Spinal cord (tissue), 10 donors: ENCODE data around the gene ID3. TPM values are rescaled to one million over a fixed set of nuclear protein-coding genes. Genes with fewer than 3 reads are reported as not detected.

Source experiments
- DNase-seq, 6 donors: peaks; one replicate each; pipeline versions ENCODE4 v3.0.0 to v3.0.0-alpha.2; 2013 to 2015; ENCODE audit warnings: low spot score in 6 of 6, low read depth in 4 of 6
- H3K27ac ChIP-seq: one replicate; pipeline ENCODE4 v1.5.1; 2013; ENCODE audit warnings: low read depth, low read length, control low read depth
- H3K27me3 ChIP-seq: one replicate; pipeline ENCODE4 v1.6.1; 2013; ENCODE audit warnings: low read length; ENCODE audit not compliant: control insufficient read depth, insufficient read depth
- H3K36me3 ChIP-seq: one replicate; pipeline ENCODE4 v1.6.1; 2013; ENCODE audit warnings: low read length; ENCODE audit not compliant: control insufficient read depth, insufficient read depth
- H3K4me1 ChIP-seq: one replicate; pipeline ENCODE4 v1.6.1; 2013; ENCODE audit warnings: low read length; ENCODE audit not compliant: control insufficient read depth, insufficient read depth
- H3K4me3 ChIP-seq: one replicate; pipeline ENCODE4 v1.5.1; 2013; ENCODE audit warnings: low read depth, low read length, control low read depth
- H3K9me3 ChIP-seq: one replicate; pipeline ENCODE4 v1.6.1; 2013; ENCODE audit warnings: low read length; ENCODE audit not compliant: control insufficient read depth, insufficient read depth
- WGBS: methylation state at CpG from one replicate; pipeline ENCODE4 v1.1.5; 2013; ENCODE audit warnings: missing lambda C conversion rate; ENCODE audit not compliant: insufficient coverage; 5-methylcytosine and 5-hydroxymethylcytosine counted together
- polyA plus RNA-seq, 2 donors: library from polyadenylated mRNA; unstranded; fragments of 120-200 nt; gene quantifications; one replicate each; pipeline ENCODE4 v1.2.1, GENCODE V29; 2013; ENCODE audit not compliant: insufficient read length in 2 of 2
- total RNA-seq, 2 donors: library from RNA; depleted of rRNA in 1 of 2; stranded (reverse); fragments of 120-200 nt in 1 of 2; fragments of >200 nt in 1 of 2; gene quantifications; one replicate each; pipeline versions ENCODE4 v1.2.3 to v1.2.4, GENCODE V29; 2013 to 2014
- donor health status: healthy.

ID3 gene
- total and polyA plus RNA-seq, 4 donors, result 120 to 356 (median 200) TPM

- Histone ChIP-seq H3K4me3 (no peak overlapping the region), H3K27me3 (peaks cover 2% of the 10 kb centered on the region), H3K36me3 (no peaks in the 10 kb centered on the region), H3K4me1 (peaks cover 52% of the 10 kb centered on the region), H3K27ac (peak overlapping the region; percentile 20), H3K9me3 (no peaks in the 10 kb centered on the region)
- 68% methylated on average over 5 of the region's 6 CpGs for WGBS
- no peak for DNase-seq
Measured at GRCh38 chr1:23566304-23566703, 7.0 kb upstream of the ID3 start.

DNA sequence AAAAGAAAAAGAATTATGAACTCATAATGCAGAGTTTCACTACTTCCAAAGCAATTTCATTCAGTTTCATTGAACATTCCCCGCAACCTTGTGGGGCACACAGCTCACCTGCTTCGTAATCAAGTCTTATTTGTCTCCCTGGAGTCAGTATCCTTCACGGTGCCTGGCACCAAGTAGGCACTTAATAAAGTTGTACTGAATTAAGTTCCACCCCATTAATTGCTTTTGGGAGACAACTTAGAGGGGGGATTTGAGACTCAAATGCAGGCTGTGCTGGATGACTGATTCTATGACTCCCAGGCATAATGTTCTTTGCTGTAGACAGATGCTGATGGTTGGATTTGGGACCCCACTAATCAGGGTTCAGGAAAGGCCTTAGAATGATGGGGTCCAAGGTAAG is 6.5 kb upstream of the ID3 start:
- DNase-seq, result peak in 1 of 6 donors; percentile 82
- Histone ChIP-seq H3K36me3 (no peaks in the 10 kb centered on the region), H3K27ac (peak overlapping the region; percentile 20), H3K4me1 (peaks cover 52% of the 10 kb centered on the region), H3K4me3 (no peak overlapping the region), H3K9me3 (no peaks in the 10 kb centered on the region), H3K27me3 (peaks cover 2% of the 10 kb centered on the region)
- 69% methylated on average over 2 of the region's 3 CpGs for WGBS

GRCh38 chr1:23564529-23565122 is 5.3 kb upstream of the ID3 start:
- Histone ChIP-seq H3K9me3 (no peaks in the 10 kb centered on the region), H3K36me3 (no peaks in the 10 kb centered on the region), H3K27me3 (peaks cover 9% of the 10 kb centered on the region), H3K4me1 (peaks cover 61% of the 10 kb centered on the region), H3K27ac (peak overlapping the region; percentile 97), H3K4me3 (no peak overlapping the region)
- DNase-seq, result no peak
- WGBS, result 54% methylated on average over 6 of the region's 10 CpGs

DNA sequence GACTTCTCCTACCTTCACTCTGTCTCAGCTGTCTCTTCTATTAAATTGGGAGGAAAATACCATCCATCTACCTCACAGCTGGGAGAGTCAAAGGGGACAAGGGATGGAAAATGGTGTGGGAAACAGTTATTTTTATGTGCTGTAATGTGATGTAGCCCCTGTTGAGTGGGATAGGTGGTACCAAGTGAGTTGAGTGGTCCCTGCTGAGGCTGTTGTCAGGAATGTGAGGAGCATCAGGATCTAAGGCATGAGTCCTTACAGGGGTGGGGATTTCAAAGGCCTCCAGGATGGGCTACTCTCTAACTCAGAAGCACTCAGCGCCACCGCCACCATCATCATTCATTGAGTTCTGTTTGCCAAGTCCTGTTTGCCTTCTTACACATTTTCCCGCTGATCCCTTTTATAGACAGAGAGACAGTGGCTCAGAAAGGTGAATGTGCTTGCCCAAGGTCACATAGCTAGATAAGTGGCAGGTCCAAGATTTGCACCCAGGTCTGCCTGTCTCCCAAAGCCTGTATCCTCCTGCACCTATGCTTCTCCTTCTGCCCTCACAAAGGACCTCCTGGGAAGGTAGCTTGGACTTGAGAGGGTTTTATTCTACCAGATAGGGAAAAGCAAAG is 4.6 kb upstream of the ID3 start:
- Histone ChIP-seq H3K36me3 (no peaks in the 10 kb centered on the region), H3K27me3 (peaks cover 17% of the 10 kb centered on the region), H3K27ac (peak overlapping the region; percentile 97), H3K4me3 (no peak overlapping the region), H3K9me3 (no peaks in the 10 kb centered on the region), H3K4me1 (peaks cover 64% of the 10 kb centered on the region)
- 89% methylated on average over 2 of the region's 3 CpGs for WGBS
- DNase-seq, result no peak

GRCh38 chr1:23563003-23563402 is 3.7 kb upstream of the ID3 start:
- H3K4me1 ChIP-seq, result peaks cover 68% of the 10 kb centered on the region
- no peak for DNase-seq
- peaks cover 5% of the 10 kb centered on the region for H3K36me3 ChIP-seq
- peaks cover 26% of the 10 kb centered on the region for H3K27me3 ChIP-seq
- H3K4me3 ChIP-seq, result no peak overlapping the region
- no peaks in the 10 kb centered on the region for H3K9me3 ChIP-seq
- WGBS, result 29% methylated on average over 1 of the region's 9 CpGs
- peak overlapping the region; percentile 97 for H3K27ac ChIP-seq

DNA sequence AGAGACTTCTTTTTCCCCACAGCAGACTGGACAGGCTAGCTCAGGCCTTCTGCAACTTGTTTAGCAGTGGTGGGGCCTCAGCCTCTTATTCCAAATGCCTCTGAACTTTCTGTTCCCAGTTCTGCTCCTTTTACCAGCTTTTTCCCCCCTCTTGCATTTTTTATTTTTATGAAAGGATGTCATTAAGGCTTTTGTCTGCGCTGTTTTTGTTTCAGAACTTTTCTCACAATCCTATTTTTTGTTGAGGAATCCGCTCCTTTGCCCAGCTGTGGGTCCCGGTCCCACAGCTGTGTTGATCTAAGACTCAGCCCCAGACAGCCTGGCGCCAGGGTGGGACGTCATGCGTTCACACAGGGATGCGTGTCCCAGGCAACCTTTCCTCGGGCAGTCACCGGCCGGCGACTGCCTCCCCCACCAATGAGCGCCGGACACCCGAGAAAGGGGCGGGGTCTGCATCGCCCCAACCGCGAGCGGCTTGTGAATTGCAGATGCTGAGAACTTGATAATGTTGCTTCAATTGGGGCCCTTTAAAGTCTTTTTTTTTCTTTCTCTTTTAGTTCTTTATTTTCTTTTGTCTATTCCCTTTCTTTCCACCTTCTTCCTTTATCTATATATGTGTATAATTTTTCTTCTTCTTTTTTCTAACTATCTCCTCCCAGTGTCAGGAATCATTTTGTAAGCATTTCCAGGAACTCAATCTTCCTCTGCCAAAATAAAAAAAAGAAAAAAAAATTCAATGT is 3.0 kb upstream of the ID3 start:
- peaks cover 26% of the 10 kb centered on the region for H3K27me3 ChIP-seq
- H3K4me3 ChIP-seq, result peak overlapping the region; percentile 1
- 3% methylated on average over 16 of the region's 19 CpGs for WGBS
- no peaks in the 10 kb centered on the region for H3K9me3 ChIP-seq
- DNase-seq, result peak; percentile 74 to 96 (median 84)
- peaks cover 6% of the 10 kb centered on the region for H3K36me3 ChIP-seq
- peaks cover 63% of the 10 kb centered on the region for H3K4me1 ChIP-seq
- peak overlapping the region; percentile 97 for H3K27ac ChIP-seq

GRCh38 chr1:23561813-23562100 is 2.5 kb upstream of the ID3 start:
- Histone ChIP-seq H3K27ac (peak overlapping the region; percentile 97), H3K36me3 (peaks cover 6% of the 10 kb centered on the region), H3K9me3 (no peaks in the 10 kb centered on the region), H3K4me1 (peaks cover 62% of the 10 kb centered on the region), H3K27me3 (peaks cover 26% of the 10 kb centered on the region), H3K4me3 (peak overlapping the region; percentile 1)
- no CpG with 5 or more reads among the region's 2 CpGs for WGBS
- DNase-seq, result no peak

DNA sequence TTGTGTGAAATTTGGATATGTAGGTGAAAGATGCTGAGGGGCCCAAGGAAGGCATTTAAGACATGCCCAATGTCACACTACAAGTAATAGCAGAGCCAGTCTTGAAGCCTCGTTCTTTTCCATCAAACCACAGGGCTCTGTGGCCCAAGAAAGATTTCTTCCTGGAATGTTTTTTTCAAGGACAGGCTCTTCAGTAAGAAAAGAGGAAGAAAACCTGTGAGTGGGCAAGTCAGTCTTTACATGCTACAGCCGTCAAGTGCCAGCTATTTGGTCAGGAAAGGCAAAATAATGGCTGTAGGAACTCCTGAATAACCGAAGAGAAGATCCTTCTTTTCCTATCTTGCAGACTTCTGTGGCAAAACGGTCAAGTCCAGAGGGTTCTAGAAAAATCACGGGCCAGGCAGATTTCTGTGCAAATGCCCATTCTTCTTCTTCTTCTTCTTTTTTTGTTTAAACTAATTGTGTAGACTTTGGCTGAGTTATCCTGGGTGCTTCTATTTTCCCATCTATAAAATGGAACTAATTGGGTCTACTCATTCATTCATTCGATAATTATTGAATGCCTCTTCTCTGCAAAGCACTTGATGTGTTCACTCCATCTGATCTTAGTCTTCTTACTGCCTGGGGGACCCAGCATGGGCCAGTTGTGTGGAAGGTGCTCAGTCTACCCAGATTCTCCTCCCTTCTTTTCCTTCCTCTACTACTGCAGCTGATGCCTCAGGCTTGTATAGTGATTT is 1.9 kb upstream of the ID3 start:
- no peak overlapping the region for H3K4me3 ChIP-seq
- peaks cover 6% of the 10 kb centered on the region for H3K36me3 ChIP-seq
- peak overlapping the region; percentile 97 for H3K27ac ChIP-seq
- WGBS, result no CpG with 5 or more reads among the region's 6 CpGs
- peaks cover 26% of the 10 kb centered on the region for H3K27me3 ChIP-seq
- H3K9me3 ChIP-seq, result no peaks in the 10 kb centered on the region
- DNase-seq, result no peak
- H3K4me1 ChIP-seq, result peaks cover 59% of the 10 kb centered on the region

- H3K4me1 ChIP-seq, result peaks cover 67% of the 10 kb centered on the region
- WGBS, result 8% methylated on average over 5 of the region's 6 CpGs
- peak overlapping the region; percentile 92 for H3K4me3 ChIP-seq
- peaks cover 26% of the 10 kb centered on the region for H3K27me3 ChIP-seq
- no peak for DNase-seq
- H3K36me3 ChIP-seq, result peaks cover 6% of the 10 kb centered on the region
- H3K9me3 ChIP-seq, result no peaks in the 10 kb centered on the region
- H3K27ac ChIP-seq, result peak overlapping the region; percentile 97
Measured at GRCh38 chr1:23559985-23560741, 862 bp upstream of the ID3 start.
